Renal cortex interstitium (tissue), 15 donors: ENCODE measurements around the gene PRMT7. TPM values are rescaled to one million over a fixed set of nuclear protein-coding genes. Genes with fewer than 3 reads are reported as not detected.

ENCODE experiments used
- DNase-seq, 11 donors: peaks; one replicate each; pipeline ENCODE4 v3.0.0-alpha.2; 2013; ENCODE audit warnings: low read depth in 9 of 11, low spot score in 4 of 11; ENCODE audit errors: extremely low read depth in 1 of 11
- long read RNA-seq, 16 experiments: transcript quantifications; one replicate each; lab custom pipeline, GENCODE V29; 2026
- polyA plus RNA-seq, 3 donors: library from polyadenylated mRNA; unstranded; fragments of 120-200 nt; gene quantifications; one replicate each; pipeline ENCODE4 v1.2.1, GENCODE V29; 2013; ENCODE audit not compliant: insufficient read length in 3 of 3

PRMT7 gene, protein sequence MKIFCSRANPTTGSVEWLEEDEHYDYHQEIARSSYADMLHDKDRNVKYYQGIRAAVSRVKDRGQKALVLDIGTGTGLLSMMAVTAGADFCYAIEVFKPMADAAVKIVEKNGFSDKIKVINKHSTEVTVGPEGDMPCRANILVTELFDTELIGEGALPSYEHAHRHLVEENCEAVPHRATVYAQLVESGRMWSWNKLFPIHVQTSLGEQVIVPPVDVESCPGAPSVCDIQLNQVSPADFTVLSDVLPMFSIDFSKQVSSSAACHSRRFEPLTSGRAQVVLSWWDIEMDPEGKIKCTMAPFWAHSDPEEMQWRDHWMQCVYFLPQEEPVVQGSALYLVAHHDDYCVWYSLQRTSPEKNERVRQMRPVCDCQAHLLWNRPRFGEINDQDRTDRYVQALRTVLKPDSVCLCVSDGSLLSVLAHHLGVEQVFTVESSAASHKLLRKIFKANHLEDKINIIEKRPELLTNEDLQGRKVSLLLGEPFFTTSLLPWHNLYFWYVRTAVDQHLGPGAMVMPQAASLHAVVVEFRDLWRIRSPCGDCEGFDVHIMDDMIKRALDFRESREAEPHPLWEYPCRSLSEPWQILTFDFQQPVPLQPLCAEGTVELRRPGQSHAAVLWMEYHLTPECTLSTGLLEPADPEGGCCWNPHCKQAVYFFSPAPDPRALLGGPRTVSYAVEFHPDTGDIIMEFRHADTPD
- polyA plus RNA-seq, result 10 to 100 TPM; 51.2 to 64.2 (median 52.5) TPM
- long read RNA-seq, donor 1, result 0 reads
- long read RNA-seq, donor 2, partial matches to known transcripts, result 0 of 1 reads
- long read RNA-seq, donor 2, other reads (novel, unspliced or antisense), result 0 of 1 reads
- long read RNA-seq, donor 3, partial matches to known transcripts, result 0 of 2 reads
- long read RNA-seq, donor 3, other reads (novel, unspliced or antisense), result 0 of 2 reads
- long read RNA-seq, donor 4, partial matches to known transcripts, result 0 of 1 reads
- long read RNA-seq, donor 4, other reads (novel, unspliced or antisense), result 0 of 1 reads
- long read RNA-seq, donor 5, result 0 reads
- long read RNA-seq, donor 6, partial matches to known transcripts, result 0 of 1 reads
- long read RNA-seq, donor 6, other reads (novel, unspliced or antisense), result 0 of 1 reads
- long read RNA-seq, donor 7, partial matches to known transcripts, result 0 of 2 reads
- long read RNA-seq, donor 7, other reads (novel, unspliced or antisense), result 0 of 2 reads
- long read RNA-seq, donor 8, result 0 reads
- long read RNA-seq, donor 9, partial matches to known transcripts, result 0 of 2 reads
- long read RNA-seq, donor 9, other reads (novel, unspliced or antisense), result 0 of 2 reads
- long read RNA-seq, donor 10, partial matches to known transcripts, result 0 of 1 reads
- long read RNA-seq, donor 10, other reads (novel, unspliced or antisense), result 0 of 1 reads
- long read RNA-seq, donor 11, partial matches to known transcripts, result 0 of 2 reads
- long read RNA-seq, donor 11, other reads (novel, unspliced or antisense), result 0 of 2 reads
- long read RNA-seq, donor 12, partial matches to known transcripts, result 0 of 1 reads
- long read RNA-seq, donor 12, other reads (novel, unspliced or antisense), result 0 of 1 reads
- long read RNA-seq, donor 13, result 0 reads
- long read RNA-seq, donor 14, partial matches to known transcripts, result 0 of 3 reads
- long read RNA-seq, donor 14, other reads (novel, unspliced or antisense), result 0 of 3 reads
- long read RNA-seq, donor 15, partial matches to known transcripts, result 0 of 1 reads
- long read RNA-seq, donor 15, other reads (novel, unspliced or antisense), result 0 of 1 reads
- long read RNA-seq, donor 16, partial matches to known transcripts, result 0 of 10 reads
- long read RNA-seq, donor 16, other reads (novel, unspliced or antisense), result 6 of 10 reads

GRCh38 chr16:68310774-68311511, at the start of gene PRMT7, which contains the start of gene SLC7A6OS:
Gene PRMT7 (plus strand): TSS chr16:68311019. CDS start chr16:68315980, 4,961 bp downstream.
Gene SLC7A6OS (minus strand): TSS chr16:68310946. CDS start chr16:68310926, 20 bp downstream.
- DNase-seq, result peak; percentile 73 to 88 (median 85)

DNA sequence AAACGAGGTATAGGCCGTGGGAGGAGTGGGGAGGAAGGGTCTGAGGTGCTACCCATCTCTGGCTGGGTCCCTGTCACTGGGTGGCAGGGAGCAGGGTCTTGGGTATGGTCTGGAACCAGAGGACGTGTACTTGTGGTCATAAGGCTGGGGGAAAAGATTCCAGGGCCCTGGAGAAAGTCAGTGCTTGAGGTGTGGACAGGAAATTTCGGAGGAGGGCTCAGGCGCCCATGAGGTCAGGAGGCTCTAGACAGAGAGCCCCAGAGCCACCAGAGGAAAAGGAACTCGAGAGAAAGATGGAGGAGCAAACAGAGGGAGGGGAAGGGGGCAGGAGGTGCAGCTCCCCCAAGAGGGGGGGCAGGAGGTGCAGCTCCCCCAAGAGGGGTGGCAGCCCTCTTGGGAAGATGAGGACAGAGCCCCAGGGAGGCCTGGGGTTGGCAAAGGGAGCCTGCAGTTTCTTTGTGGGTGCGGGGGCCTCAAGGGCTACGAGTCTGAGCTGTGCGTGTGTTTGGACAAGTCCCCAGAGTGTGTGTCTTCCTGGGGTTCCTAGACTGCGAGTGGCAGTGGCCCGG, 47.2 kb upstream of the PRMT7 start:
- no peak for DNase-seq

DNA sequence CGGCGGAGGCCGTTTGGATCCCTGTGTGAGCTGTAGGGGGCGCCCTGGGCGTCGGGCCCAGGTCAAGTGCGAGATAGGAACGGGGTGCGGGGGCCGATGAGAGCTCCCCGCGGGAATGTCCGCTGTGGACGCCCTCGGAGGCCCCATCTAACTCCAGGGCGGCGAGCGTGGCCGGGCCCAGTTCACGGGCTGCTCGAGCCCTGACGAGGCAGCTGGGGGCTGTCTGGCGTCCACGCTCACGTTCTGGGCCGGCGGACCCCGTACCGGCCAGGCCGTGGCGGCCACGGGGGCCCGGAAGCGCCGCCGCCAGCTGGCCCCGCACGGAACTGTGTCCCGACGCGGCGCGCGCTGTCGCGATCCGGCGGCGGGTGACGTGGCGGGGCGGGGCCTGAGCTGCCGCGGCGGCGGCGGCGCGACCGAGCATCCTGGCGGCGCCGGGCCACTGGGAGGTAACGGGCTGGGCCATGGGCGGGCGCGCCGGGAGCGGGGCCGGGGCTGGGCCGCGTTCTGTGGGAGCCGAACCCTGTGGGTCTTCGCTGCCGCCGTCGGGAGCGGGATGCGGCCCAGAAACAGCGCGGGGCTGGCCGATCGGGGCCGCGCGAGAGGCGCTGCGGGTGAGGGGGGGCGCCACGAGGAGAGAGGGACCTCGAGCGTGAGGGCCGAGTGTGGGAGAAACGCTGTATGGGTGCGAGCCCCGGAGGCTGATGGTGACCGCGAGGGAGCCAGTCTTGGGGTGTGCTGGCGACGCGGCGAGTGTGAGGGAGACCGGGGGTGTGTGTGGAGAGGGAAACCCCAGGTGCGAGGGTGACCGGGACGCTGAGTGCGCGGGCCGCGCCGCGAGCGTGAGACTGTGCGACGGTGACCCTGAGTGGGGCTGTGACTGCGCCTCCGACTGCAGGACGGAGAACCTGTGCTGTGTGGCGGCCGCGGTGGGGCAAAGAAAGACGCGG, 46.4 kb upstream of the PRMT7 start, which contains the start of gene SLC7A6:
Gene SLC7A6 (plus strand): TSS at position 399 of the 950 bp plus-strand sequence. CDS start 10,201 bp downstream, outside the sequence.
- no peak for DNase-seq

DNA sequence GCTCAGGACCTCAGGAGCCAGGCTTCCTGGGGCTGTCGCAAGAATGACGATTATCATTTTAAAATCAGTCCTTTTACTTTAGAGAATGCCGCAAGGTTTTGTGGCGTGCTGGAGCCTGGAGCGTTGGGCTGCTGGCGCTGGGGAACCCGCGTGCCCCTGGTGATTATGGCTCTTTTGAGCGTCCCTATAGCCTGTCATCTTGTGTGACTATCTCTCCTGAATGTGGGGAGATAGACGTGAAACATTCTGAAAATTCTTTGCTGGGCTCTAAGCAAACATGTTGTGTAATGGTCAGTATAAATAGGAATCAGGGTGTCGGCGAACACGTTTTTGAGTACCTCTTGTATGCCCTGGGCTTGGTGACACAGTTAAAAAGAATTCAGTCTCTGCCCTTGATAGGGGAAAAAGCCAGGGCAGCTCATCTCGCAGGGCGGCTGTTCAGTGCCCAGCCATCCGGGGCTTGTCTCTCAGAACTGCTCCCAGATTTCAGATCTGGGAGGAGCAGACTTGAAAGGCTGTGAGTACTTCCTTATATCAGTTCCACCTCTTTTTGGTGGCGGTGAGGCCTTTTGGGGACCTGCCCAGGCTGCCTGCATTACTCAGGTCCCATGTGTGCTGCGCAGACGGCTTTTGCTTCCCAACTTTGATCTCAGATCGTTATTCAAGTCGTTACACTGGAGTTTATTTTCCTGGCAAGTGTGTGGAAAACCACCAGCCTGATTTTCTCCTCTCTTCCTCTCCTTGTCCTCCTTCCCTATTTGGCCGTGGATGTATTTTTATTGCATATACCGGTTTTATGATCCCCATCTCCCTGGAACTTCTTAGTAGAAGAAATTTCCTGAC, 45.5 kb upstream of the PRMT7 start:
- DNase-seq, result no peak

DNA sequence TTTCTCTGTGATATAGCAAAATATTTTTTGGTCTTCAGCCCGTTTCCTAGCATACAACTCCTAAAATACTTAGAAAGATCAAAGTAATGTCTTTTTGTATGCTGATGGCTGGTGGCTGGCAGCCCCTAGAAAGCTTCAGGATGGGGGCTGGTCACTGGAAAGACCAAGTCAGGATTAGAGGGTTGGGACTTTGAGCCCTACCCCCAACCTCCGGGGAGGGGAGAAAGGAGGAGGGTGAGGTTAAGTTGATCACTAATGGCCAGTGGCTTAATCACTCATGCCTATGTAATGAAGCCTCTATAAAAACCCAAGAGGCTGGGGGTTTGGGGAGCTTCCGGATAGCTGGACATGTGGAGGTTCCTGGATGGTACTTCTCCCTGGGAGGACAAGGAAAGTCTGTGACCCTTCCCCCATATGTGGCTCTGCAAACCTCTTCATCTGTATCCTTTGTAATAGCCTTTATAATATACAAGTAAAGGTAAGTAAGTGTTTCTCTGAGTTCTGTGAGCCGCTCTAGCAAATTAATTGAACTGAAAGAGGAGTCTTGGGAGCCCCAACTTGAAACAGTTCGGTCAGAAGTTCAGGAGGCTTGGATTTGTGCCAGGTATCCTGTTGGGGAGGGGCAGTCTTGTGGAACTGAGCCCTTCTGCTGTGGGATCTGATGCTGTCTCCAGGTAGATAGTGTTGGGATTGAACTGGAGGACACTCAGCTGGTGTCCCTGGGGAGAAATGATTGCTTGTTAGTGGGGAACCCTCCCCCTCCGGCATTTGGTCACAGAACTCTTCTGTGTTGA, 43.0 kb upstream of the PRMT7 start:
- DNase-seq, result no peak

GRCh38 chr16:68269793-68270192, 41.0 kb upstream of the PRMT7 start:
- no peak for DNase-seq

DNA sequence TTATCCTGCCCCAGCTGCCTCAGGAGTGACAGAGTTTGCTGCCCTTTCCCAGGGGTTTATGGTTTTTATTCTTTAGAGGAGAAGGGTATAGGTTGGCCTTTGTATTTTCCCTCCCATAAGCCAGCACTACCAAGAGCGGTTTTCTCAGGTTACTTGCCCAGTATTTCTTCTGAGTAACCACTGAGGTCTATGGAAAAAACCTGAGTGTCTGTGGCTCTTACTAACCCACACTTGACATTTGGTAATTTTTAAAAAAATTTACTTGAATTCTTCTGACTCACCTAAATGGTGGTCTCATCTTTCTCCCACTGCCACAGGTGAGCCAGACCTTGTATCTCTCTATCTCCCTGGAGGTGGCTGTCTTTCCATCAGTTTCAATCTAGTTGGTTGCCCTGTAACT, 40.5 kb upstream of the PRMT7 start:
- no peak for DNase-seq

DNA sequence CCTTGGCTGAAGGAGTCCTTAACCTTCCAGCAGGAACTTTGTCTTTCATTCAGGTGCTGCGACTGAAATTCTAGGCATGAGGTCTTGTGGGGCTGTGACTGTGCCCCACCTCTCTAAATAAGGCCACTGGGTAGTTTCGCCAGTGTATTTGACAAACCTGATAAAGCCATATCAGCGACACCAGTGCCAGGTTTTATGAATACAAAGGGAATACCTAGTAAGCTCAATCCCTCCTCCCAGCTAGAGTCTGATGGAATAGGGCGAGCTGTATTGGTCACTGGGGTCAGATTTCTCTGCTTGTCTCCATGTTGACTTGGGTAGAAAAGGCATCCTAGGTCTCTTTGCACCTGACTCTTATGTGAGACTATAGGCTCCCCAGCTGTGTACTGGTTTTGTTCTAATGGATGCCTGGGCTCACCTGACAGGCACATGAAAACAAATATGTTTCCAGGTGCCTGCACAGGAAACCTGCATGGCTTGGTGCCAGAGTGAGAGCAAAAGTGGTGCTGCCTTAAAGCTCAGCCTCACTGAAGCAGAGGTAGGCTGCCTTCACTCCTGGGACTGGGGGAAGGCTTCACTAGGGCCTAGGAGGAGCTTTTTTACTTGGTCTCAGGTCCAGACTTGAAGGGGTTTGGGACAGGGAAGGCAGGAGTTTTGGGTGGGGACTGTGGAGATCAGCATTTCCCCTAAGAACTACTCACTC, 38.2 kb upstream of the PRMT7 start:
- DNase-seq, result no peak

- no peak for DNase-seq
These were observed 37.4 kb upstream of the PRMT7 start for GRCh38 chr16:68273459-68273858.

DNA sequence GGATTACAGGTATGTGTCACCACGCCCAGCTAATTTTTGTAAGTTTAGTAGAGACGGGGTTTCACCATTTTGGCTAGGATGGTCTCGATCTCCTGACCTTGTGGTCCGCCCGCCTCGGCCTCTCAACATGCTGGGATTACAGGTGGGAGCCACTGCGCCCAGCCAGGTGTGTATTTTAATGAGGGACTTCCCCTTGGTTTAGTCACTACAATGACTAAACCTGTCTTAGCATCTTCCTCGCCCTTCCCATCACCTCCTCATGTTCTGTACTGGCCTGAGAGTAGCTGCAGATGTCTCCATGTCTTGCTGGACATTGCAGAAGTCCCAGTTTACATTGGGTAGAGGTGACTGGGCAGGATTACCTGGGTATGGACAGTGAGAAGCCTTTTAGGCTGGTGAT, 36.9 kb upstream of the PRMT7 start:
- no peak for DNase-seq

DNA sequence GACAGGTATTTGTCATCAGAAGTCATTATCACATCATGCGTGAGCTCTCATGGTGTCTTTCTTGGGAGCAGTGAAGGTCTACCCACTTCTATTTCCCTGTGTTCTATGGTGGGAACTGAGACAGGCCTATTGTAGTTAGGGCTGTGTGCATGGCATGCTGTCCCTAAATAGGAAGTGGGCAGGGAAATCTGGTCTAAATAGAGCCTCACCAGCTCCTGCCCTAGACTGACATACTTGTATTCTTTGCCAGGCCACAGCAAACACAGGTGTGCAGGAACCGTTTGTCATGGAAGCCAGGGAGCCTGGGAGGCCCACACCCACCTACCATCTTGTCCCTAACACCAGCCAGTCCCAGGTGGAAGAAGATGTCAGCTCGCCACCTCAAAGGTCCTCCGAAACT, 36.4 kb upstream of the PRMT7 start:
- no peak for DNase-seq

- no peak for DNase-seq
These were observed 35.1 kb upstream of the PRMT7 start for GRCh38 chr16:68275611-68276191.

DNA sequence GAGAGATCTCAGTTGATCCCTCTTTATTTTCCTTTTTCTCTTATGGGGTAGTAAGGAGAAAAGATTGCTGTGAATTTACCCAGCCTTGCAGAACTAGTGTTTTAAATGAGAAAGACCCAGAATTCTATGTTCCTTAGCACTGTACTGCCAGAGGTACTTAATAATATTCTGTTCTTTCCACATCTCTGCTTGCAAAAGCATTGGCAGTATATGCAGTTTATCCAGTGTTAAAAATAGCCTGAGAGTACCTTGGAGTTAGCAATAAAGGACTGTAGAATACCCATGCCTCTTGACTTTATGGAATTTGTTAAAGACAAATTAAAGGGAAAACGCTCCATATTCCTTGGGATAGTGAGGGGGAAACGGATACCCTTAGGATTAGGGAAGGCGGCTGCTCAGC, 34.6 kb upstream of the PRMT7 start:
- no peak for DNase-seq
